GM23338 (cell line): Measurements from ENCODE around the gene XRN2.

Experiments
- REST ChIP-seq: IDR thresholded peaks from one replicate; pipeline ENCODE4 v1.6.1; 2018; ENCODE audit warnings: antibody characterized with exemption; ENCODE audit not compliant: unreplicated experiment
- TF ChIP-seq, protein P1 (sequence below): IDR thresholded peaks from 2 replicates; pipeline ENCODE4 v1.6.1; 2016; ENCODE audit warnings: antibody characterized with exemption

DNA sequence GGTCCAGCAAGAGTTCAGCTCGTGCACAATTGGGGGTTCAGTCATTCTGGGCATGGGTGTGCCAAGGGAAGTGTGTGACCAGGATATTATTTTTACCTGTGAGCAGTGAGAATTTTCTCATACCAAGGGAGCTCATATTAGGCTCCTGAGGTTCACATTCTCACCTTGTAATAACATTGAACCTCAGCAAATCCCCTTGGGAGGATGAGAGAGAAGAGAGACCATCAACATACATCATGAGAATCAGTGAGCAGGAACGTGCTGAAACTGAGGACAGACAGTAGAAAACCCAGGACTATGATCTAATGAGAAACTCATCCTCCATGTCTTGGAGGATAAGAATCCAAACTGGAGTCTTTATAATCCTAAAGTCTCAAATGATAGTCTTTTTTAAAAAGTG lies 33.4 kb upstream of the XRN2 start:
- TF ChIP-seq, protein P1, sequence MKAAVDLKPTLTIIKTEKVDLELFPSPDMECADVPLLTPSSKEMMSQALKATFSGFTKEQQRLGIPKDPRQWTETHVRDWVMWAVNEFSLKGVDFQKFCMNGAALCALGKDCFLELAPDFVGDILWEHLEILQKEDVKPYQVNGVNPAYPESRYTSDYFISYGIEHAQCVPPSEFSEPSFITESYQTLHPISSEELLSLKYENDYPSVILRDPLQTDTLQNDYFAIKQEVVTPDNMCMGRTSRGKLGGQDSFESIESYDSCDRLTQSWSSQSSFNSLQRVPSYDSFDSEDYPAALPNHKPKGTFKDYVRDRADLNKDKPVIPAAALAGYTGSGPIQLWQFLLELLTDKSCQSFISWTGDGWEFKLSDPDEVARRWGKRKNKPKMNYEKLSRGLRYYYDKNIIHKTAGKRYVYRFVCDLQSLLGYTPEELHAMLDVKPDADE, result no peak
- no peak for TF ChIP-seq REST
